NCI-H1436 treated with DMSO at 0.1 percent for 48 hours (cell line): Measurements from ENCODE around the gene TFF2.

Experiments used
- DNase-seq: peaks from one replicate; lab custom pipeline; 2025; lab: John Stamatoyannopoulos, UW

The TFF2 gene

DNA sequence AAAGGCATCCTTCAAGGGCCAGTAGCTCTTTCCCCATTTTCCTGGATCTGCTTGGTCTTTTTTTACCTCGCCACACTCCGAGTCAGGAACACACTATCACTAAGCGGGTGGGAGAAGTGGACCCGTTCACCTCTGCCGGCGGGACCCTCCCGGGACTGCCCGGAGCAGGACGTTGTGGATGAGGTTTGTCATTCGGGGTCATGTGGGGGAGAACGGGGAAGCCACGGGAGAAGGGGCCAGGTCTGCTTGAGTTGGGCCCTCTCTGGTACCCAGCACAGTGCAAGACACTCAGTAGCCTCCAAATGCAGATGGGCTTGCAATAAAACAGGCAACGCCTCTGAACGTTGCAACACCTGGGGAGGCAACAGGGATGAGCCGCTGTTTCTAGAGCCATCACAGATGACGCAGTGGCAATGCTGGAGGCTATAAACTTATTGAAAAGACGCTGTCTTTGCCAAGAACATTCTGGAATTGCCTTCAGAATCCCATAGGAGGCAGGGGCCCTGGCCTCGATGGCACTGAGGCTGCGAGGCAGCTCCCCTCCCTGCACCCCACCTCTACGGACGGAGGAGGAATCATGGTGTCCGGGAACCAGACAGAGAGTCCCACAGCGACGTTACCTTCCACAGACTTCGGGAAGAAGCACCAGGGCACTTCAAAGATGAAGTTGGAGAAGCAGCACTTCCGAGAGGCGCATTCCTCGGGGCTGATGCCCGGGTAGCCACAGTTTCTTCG is 3.8 kb downstream of the TFF2 start:
- DNase-seq = no peak

DNA sequence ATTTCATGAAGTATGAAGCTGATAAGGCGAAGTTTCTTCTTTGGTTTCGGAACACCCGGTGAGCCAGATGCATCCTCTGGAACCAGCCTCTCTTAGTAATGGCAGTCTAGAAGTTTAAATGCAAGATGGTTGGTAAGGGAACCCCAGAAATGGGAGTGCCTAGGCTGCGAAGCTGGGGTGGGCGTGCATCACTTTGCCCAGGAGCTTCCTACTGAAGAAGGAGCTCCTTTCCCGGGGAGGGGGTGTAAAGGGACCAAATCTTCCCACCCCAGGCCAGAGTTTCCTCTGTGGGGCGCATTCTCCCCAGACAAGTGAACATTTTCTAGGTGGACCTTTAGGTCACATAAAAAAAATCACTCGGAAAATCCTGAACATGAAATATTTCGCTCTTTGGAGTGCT is 4.4 kb downstream of the TFF2 start:
- no peak for DNase-seq

DNA sequence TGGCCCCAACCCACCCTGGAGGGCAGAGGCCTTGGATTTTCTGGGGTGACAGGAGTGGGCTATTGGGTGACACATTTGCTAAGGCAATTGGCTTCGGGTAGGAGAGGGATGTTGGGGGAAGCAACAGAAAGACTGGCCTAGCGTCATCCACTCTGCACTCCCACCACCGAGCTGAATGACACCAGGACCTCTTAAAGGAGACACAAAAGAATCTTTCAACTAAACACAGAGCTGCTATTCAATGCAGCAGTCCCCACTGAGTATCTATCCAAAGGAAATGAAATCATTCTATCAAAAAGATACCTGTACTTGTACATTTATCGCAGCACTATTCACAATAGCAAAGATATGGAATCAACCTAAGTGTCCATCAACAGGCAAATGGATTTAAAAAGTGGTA is 6.2 kb downstream of the TFF2 start:
- no peak for DNase-seq

DNA sequence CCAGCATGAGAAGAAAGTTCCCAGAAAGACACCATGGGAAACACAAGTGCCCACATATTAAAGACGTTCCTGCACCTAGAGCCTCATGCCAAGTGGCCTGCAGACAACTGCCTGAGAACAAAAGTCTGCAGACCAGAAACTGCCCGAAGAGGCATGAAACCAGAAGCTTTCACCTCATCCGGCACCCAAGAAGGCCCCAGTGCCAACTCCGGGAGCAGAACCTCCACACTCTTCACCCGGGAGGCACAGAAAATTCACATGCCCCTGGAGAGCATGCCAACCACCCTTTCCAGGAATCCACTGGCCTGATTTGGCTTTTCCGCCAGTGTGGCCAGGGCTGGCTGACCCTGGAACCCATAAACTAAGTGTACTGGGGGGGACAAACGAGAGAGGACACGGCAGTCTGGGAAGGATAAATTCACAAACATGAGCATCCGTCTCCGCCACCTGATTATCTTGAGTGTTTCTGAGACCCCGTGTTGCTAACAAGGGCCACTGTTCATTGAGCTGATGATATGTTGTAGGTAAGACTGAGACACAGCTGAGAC is 6.8 kb downstream of the TFF2 start:
- DNase-seq = no peak

DNA sequence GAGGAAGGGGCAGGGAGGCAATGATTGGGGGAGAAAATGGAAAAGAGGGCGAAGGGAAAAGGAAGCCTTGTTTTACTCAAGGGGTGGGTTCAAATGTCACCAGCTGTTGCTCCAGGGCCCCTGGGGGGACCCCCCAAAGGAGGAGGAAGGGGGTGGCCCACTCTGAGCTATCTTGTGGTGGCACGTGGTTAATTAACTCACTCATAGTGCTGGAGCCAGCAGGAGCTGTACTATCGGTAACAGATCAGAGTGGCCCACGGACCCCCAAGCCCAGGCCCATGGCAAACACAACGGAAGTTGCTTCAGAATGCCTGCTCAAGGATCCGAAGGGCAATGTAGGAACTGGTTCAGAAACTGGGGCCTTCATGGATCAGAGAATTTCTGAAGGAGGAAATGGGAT is 7.2 kb downstream of the TFF2 start:
- no peak for DNase-seq

DNA sequence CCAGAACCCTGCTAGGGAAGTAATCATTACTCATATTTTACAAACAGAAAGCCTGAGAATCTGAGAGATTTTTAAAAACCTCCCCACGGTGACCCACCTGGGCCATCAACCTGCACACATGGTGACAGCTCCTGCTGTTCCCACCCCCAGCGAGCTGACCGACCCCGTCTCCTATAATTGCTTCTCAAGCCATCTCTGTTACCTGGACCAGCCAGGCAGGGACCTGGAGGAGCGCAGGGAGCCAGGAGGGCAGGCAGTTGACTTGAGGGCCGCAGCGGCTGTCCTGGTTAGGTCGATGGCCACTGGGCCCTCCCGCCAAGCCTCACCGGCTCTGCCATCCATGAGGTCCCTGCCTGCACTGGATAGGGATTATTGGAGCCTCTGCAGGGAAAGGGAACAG is 7.7 kb downstream of the TFF2 start:
- DNase-seq = no peak

DNA sequence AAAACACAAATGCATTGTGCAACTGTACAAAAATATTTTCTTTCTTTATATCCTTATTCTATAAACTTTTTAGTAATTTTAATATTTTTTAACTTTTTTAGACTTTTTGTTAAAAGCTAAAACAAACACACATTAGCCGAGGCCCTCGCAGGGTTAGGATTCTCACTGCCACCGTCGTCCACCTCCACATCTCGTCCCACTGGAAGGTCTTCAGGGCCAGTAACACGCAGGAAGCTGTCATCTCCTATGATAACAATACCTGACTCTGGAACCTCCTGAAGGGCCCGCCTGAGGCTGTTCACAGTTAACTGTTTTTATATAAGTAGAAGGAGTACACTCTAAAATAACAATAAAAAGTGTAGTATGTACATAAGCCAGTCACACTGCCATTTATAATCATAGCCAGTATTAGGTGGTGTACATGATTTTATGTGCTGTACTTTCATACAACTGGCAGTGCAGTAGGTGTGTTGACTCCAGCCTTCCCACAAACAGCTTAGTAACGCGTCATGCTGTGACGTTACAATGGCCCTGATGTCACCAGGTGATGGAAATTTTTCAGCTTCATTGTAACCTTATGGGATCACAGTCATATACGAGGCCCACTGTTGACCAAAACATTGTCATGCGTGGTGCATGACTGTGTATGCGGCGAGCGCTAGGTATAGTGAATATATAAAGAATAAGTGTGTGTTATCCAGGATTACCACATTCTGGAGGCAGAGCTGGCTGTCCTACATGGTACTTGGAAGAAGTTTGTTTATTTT is 8.8 kb downstream of the TFF2 start:
- no peak for DNase-seq

DNA sequence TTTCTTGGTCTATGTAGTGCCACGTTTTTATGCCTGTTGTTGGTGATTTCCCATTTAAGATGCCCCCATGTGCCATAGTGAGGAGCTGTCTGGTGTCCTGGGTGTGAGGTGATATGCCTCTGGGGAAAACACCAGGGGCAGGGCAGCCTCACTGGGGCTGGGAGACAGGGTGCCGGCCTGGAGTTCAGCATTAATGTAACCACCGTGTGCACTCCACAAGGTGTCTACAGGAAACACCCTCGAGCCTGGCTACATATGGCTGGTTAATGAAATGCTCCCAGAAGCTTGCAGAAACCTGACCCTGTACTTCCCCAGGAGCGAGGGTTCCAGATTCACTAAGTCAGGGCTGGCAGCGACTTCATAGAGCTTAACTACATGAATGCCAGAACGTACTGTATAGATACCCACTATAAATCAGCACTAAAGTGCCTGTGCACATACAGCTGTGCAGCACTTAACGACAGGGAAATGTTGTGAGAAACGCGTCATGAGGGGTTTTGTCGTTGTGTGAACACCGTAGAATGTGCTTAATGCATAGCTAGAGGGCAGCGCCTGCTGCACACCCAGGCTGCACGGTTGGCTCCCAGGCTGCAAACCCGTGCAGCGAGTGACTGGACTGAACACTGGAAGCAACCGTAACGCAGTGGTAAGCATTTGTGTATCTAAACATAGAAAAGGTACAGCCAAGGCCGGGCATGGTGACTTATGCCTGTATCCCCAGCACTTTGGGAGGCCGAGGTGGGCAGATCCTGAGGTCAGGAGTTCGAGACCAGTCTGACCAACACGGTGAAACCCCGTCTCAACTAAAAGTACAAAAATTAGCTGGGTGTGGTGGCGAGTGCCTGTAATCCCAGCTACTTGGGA is 10.4 kb downstream of the TFF2 start:
- no peak for DNase-seq

DNA sequence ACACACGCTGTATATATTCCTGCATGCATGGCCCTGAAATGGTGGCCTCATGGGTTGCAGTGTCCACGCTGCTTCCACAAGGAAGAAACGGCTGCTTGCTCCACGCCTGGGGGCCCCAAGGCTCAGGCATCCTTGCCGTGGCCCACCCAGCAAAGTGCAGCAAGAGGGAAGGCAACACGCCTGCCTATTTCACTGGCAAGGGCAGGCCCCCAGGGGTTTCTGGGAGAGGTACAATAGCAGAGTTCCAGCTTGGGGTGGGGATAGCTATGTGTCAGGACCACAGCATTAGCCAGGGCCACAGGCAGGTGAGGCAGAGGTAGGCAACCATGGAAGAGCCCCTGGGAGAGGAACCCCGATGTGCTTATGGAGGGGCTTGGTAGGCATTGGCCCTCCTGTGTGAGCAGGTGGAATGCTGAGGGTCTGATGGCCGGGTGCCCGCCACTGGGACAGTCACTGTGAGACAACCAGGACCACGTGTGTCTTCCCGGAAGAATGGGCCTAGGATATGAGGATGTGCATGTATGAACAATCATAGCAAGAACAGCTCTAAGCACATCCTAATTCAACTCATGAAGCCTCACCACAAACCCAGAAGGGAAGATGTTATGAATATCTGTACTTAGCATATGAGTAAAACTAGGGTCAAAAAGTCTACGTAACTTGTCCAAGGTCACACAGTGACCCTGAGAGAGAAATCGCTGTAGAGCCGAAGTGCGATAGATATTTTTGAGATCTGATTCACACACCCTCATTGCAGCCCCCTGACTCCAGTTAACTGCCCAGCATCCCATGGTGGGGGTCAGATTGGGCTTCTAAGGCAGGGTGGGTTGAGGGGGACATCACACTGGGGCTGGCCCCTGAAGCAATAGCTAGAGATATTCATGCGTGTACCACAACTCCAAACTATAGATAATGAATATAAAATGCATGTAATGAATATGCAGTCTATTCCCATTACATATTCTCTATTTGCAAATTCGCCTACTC is 11.8 kb downstream of the TFF2 start:
- no peak for DNase-seq

DNA sequence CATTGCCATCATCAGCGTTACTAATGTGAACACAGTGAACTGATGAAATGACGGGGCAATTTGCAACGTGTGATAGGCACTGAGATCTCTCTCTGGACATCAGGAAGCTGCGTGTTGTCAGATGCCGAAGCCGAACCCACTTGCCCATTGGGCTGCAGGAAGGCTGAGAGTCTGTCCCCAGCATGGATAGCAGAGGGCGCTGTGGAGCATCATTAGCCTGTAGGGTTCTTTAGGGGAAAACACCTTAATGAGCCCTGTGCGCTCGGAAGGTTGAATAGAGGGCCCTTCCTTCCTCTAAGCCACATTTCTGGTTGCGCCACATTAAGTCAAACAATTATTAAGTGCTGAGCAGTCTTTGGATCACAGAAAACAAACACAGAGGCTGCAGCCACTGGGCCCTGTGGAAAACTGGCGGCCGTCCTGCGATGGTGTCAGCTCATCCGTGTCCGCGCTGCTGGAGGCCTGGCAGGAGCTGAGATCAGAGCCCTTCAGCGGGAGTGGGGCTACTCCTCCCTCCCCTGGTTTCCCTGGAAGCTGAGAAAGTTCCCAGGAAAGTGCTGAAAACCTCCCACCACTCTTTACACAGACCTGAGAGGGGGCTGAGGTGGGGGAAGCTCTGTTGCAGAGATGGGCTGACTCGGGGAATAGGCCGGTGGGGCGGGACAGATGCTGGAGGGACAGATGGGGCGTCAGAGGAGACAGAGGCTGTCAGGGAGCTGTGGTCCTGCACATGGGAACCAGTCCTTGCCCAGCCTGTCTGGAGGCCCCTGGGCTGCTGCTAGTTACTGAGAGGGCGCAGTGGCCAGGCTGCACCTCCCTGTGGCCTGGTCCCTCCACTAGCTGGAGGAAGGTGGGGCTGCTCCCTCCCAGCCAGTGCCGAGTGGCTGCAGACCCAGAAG is 12.7 kb downstream of the TFF2 start:
- no peak for DNase-seq

DNA sequence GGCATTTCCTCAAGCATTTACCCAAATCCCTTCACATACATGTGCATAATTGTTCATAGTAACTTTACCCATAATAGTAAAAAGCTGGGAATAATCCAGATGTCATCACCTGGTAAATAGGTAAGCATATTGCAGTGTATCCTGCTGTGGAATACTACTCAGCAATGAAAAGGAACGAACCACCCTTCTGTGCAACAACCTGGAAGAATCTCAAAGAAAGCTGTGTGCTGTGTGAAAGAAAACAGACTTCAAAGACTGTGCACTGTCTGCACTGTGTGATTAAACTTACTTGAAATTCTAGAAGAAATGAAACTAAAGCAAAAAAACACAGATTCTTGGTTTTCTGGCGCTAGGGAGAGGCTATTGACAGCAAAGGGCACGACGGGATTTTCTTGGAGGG is 13.5 kb downstream of the TFF2 start:
- no peak for DNase-seq

DNA sequence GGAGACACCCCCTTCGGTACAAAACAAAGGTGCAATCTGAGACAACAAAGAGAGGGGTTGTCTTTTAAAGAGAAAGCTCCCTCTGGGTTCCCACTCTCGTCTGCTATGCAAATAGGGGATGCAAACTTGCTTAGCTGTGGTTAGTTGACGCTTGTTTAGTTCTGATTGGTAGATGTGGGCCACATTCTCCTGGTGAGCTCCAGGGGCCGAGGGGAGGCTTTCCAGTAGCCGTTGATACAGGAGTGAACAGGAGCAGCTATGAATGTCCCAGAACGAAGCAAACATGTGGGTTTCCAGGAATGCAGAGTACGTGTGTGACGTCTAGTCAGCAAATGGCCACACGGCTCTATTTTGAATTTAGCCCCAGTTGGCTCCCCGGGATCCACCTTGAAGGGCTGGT is 14.7 kb downstream of the TFF2 start:
- DNase-seq = no peak

DNA sequence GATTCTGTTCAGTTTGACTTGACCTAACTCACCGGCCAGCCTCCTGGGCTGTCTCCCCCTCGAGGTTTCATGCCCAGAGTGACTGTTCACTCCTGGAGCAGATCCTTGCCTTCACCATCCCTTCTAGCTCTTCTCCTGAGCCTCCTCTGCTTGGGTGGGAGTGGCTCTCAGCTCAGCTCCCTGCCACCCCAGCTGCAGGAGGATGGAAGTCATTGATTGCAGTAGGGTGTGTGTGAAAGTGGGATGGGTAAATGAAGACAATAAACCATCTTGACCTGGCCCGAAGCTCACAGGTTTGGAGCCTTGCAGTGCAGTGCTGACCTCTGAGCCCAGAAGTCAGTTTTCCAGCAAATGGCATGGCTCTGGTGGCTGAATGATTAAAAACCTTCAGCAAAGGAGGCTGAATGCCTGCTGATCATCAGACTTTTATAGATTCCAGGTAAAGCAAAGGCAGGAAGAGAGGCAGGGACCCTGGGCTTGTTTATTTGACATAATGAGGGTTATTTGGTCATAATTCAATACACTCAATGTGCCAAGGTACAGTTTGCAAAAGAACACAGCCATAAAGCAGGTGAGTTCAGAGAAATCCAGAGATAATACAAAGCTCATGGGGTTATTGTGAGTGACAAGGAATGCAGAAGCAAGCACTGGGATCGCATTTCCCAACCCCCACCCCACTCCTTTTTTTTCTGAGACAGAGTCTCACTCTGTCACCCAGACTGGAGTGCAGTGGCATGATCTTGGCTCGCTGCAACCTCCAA is 18.1 kb downstream of the TFF2 start:
- no peak for DNase-seq

DNA sequence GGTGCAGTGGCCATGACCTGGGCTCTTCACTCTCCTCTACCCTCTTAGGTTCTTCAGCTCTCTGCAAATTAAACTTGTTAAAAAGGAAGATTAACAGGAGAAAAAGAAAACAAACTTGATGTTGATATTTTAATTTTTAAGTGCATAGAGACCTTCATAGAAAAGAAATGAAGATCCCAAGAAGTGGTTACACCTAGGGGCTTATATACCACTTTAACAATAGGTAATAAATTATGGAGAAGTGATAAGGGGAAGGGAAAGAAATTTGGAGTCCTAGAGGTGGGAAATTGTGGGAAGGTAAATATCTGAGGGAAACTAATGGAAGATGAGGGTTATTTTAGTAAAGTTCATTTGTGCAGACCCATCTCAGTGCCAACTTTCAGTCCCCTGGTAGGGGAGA is 19.1 kb downstream of the TFF2 start:
- DNase-seq = no peak

DNA sequence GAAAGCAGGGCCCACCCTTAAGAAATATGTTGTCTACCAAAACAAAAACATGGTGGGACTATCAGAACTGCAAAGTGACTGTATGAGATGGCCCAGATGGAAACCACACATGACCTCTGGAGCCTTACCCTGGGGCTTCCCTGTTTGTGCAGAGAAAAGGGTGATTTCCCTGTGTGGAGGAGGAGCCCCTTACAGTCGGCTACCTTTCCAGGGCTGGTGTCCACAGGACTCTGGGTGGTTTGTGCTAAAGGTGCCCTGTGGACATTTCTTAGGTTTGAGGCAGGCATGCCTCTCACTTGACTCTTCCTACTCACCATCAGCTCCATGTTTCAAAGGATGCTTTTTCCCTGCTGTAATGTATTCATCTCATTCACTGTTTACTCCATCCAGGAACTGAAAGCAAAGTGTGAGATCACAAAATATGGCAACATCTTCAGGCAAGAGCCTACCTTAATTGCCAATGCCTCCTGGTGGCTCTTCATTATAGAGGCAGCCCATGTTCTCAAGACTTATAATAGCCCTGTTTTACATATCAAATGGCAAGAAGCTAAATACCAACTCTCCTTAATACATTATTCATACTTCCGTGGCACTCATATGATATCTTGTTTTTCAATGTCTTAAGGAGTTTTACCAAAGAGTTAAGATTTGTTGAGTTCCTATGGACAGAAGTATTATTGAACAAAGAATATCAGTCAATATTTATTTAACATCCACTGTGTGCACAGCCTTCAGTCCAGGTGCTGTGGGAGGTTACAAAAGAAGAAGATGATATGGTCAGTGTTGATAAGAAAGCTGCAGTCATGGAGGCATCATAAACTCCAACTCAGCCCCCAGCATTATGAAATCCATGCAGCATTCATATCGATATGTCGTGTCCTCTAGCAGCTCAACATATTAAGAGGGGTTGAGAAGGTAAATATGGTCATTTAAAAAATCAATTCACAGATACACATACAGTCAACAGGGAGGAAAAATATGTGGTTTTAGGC is 20.1 kb downstream of the TFF2 start:
- DNase-seq = no peak

DNA sequence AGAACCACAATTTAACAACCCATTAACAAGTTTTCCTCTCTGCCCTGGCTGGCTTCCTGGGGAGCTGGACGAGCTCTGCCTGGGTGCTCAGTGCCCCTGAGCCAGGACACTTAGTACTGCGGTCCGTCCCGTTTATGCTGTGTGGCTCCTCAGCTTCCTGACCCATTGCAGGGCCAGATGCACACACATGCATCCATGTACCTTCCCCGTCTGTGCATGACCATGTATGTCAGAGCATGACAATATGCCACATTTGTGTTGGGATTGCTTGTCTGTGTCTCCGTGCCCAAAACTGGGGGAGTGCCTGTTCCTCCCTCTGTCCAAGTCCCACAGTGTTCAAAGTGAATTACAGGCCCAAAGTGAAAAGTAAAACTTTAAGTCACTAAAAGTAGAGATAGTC is 25.9 kb downstream of the TFF2 start:
- DNase-seq = no peak

DNA sequence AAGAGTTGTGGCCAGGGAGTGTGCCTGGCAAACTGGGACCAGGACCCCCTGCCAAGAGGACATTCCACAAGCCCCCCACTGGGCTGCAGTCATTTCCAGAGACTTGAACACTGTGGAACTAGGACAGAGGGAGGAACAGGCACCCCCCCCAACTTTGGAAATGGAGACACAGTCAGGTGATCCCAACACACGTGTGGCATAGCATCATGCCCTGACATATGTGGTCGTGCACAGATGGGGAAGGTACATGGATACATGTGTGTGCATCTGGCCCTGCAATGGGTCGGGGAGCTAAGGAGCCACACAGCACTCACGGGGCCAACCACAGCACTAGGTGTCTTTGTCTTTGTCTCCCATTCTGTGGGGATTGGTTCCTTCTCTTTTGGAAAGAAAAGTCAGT is 28.9 kb downstream of the TFF2 start:
- DNase-seq = no peak

DNA sequence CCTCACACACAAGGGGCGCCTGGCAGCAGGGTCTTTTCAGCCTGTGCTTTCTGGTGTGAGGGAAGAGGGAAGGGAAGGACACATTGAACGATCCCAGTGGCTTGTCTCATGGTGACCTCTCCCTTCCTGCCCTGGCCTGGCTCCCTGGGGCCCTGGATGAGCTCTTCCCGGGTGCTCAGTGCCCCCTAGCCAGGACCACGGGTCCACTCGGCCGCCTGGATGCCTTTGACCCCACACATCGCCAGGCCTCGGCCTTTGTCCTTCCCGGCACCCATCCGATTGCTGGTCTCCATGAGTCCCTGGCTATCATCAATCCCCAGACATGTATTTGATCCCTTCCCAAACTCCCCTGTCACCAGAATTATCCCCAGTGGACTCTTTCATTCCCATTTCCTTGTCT is 29.6 kb downstream of the TFF2 start:
- DNase-seq = no peak
